Stomach smooth muscle (tissue), 2 donors: Measurements from ENCODE around the gene VTA1.
A peak's percentile ranks its signal among the peaks of the same experiment; 100 is the strongest.
"Not testable (repeated sequence)": the region's sequence is repeated elsewhere in the genome, so short reads cannot be mapped to it uniquely, and the experiment has no call there.

ENCODE experiments used
- H3K27ac ChIP-seq: one replicate; pipeline ENCODE4 v1.7.0; 2013; ENCODE audit warnings: mild to moderate bottlenecking, low read length, inconsistent platforms
- H3K27me3 ChIP-seq, 2 donors: one replicate each; pipeline ENCODE4 v1.7.0; 2013; ENCODE audit warnings: low read length in 2 of 2; ENCODE audit not compliant: insufficient read depth in 2 of 2, control insufficient read depth in 1 of 2
- H3K36me3 ChIP-seq, 2 donors: one replicate each; pipeline ENCODE4 v1.7.0; 2013; ENCODE audit warnings: low read length in 2 of 2; ENCODE audit not compliant: control insufficient read depth in 2 of 2, insufficient read depth in 2 of 2
- H3K4me1 ChIP-seq: one replicate; pipeline ENCODE4 v1.7.0; 2013; ENCODE audit warnings: low read length; ENCODE audit not compliant: control insufficient read depth, insufficient read depth
- H3K4me3 ChIP-seq, 2 donors: one replicate each; pipeline ENCODE4 v1.7.0; 2013; ENCODE audit warnings: low read length in 2 of 2
- H3K9ac ChIP-seq, 2 donors: one replicate each; pipeline ENCODE4 v1.7.0; 2013; ENCODE audit warnings: low read length in 2 of 2, mild to moderate bottlenecking in 1 of 2
- H3K9me3 ChIP-seq, 2 donors: one replicate each; pipeline ENCODE4 v1.7.0; 2013; ENCODE audit warnings: low read length in 2 of 2; ENCODE audit not compliant: control insufficient read depth in 2 of 2
- donor health status: healthy.
- donor health status: Pancreatic carcinoma.

The VTA1 gene

GRCh38 chr6:142146828-142147662 is at the start of gene VTA1, which contains the start of gene NMBR:
Gene VTA1, plus strand, starts transcription at chr6:142147263. Its CDS starts 25 bp downstream, at chr6:142147288.
Gene NMBR, minus strand, starts transcription at chr6:142147122. Its CDS starts 58,464 bp downstream, at chr6:142088658.
- Histone ChIP-seq H3K27me3 (no peaks in the 10 kb centered on the region), H3K9ac (peak within 1 kb of the TSS; percentile 84 to 86), H3K4me1 (peaks cover 4% of the 10 kb centered on the region), H3K4me3 (peak within 1 kb of the TSS; percentile 88 to 94), H3K9me3 (no peaks in the 10 kb centered on the region), H3K27ac (peak within 1 kb of the TSS; percentile 50), H3K36me3 (no peaks in the 10 kb centered on the region)

- H3K27me3 ChIP-seq, H3K4me3 ChIP-seq, H3K9ac ChIP-seq, H3K4me1 ChIP-seq, H3K9me3 ChIP-seq, H3K36me3 ChIP-seq, H3K27ac ChIP-seq: not testable (repeated sequence)
Observed at GRCh38 chr6:142104820-142105219, 42.2 kb upstream of the VTA1 start.

GRCh38 chr6:142110820-142111219 is 36.2 kb upstream of the VTA1 start:
- H3K9me3 ChIP-seq, H3K36me3 ChIP-seq, H3K27ac ChIP-seq, H3K4me3 ChIP-seq, H3K9ac ChIP-seq, H3K4me1 ChIP-seq, H3K27me3 ChIP-seq: not testable (repeated sequence)

- H3K9me3 ChIP-seq, result no peaks in the 10 kb centered on the region
Observed at GRCh38 chr6:142112451-142113061, 34.5 kb upstream of the VTA1 start.

GRCh38 chr6:142117366-142117765 is 29.7 kb upstream of the VTA1 start:
- Histone ChIP-seq H3K9me3 (no peaks in the 10 kb centered on the region), H3K9ac (no peak overlapping the region), H3K36me3 (no peaks in the 10 kb centered on the region), H3K4me1 (no peaks in the 10 kb centered on the region), H3K4me3 (no peak overlapping the region), H3K27me3 (no peaks in the 10 kb centered on the region), H3K27ac (no peak overlapping the region)

More at GRCh38 chr6:142112451-142113061, 34.5 kb upstream of the VTA1 start:
- H3K36me3 ChIP-seq, result no peaks in the 10 kb centered on the region
- no peak overlapping the region for H3K4me3 ChIP-seq
- no peaks in the 10 kb centered on the region for H3K4me1 ChIP-seq
- no peak overlapping the region for H3K27ac ChIP-seq
- H3K27me3 ChIP-seq, result no peaks in the 10 kb centered on the region
- no peak overlapping the region for H3K9ac ChIP-seq

GRCh38 chr6:142118328-142118727 is 28.7 kb upstream of the VTA1 start:
- H3K9ac ChIP-seq, result no peak overlapping the region
- no peak overlapping the region for H3K27ac ChIP-seq

GRCh38 chr6:142118925-142119324 is 28.1 kb upstream of the VTA1 start:
- Histone ChIP-seq H3K36me3 (no peaks in the 10 kb centered on the region), H3K27ac (no peak overlapping the region), H3K9me3 (no peaks in the 10 kb centered on the region), H3K27me3 (no peaks in the 10 kb centered on the region), H3K4me3 (no peak overlapping the region), H3K9ac (no peak overlapping the region), H3K4me1 (no peaks in the 10 kb centered on the region)

More at GRCh38 chr6:142118328-142118727, 28.7 kb upstream of the VTA1 start:
- H3K36me3 ChIP-seq, result no peaks in the 10 kb centered on the region
- no peak overlapping the region for H3K4me3 ChIP-seq
- no peaks in the 10 kb centered on the region for H3K27me3 ChIP-seq
- H3K4me1 ChIP-seq, result no peaks in the 10 kb centered on the region
- H3K9me3 ChIP-seq, result no peaks in the 10 kb centered on the region

- H3K9ac ChIP-seq, result no peak overlapping the region
- H3K27ac ChIP-seq, result no peak overlapping the region
- no peak overlapping the region for H3K4me3 ChIP-seq
- no peaks in the 10 kb centered on the region for H3K27me3 ChIP-seq
- no peaks in the 10 kb centered on the region for H3K36me3 ChIP-seq
- no peaks in the 10 kb centered on the region for H3K4me1 ChIP-seq
- H3K9me3 ChIP-seq, result no peaks in the 10 kb centered on the region
Observed at GRCh38 chr6:142121342-142121741, 25.7 kb upstream of the VTA1 start.

- no peaks in the 10 kb centered on the region for H3K4me1 ChIP-seq
- H3K27ac ChIP-seq, result no peak overlapping the region
- no peaks in the 10 kb centered on the region for H3K27me3 ChIP-seq
- H3K4me3 ChIP-seq, result no peak overlapping the region
- H3K36me3 ChIP-seq, result no peaks in the 10 kb centered on the region
- no peaks in the 10 kb centered on the region for H3K9me3 ChIP-seq
- H3K9ac ChIP-seq, result no peak overlapping the region
Observed at GRCh38 chr6:142130814-142131213, 16.2 kb upstream of the VTA1 start.

GRCh38 chr6:142132625-142133024 is 14.4 kb upstream of the VTA1 start, which contains the start of gene GJE1:
Gene GJE1, plus strand, starts transcription at chr6:142132925. Its CDS starts 234 bp downstream, at chr6:142133159.
- Histone ChIP-seq H3K9ac (no peak within 1 kb of the TSS), H3K4me3 (no peak within 1 kb of the TSS), H3K4me1 (no peaks in the 10 kb centered on the region), H3K9me3 (no peaks in the 10 kb centered on the region), H3K36me3 (no peaks in the 10 kb centered on the region), H3K27ac (no peak within 1 kb of the TSS), H3K27me3 (no peaks in the 10 kb centered on the region)

- Histone ChIP-seq H3K4me3 (no peak overlapping the region), H3K27ac (no peak overlapping the region), H3K9ac (no peak overlapping the region), H3K9me3 (no peaks in the 10 kb centered on the region), H3K27me3 (no peaks in the 10 kb centered on the region), H3K36me3 (no peaks in the 10 kb centered on the region), H3K4me1 (no peaks in the 10 kb centered on the region)
Observed at GRCh38 chr6:142138876-142139275, 8.2 kb upstream of the VTA1 start.
